NCI-H1417 treated with DMSO at 0.1 percent for 48 hours (cell line): ENCODE data around the gene METTL24.
"Not testable (repeated sequence)": the region's sequence is repeated elsewhere in the genome, so short reads cannot be mapped to it uniquely, and the experiment has no call there.

Experiments
- DNase-seq: peaks from one replicate; lab custom pipeline; 2025; lab: John Stamatoyannopoulos, UW

Gene METTL24

DNA sequence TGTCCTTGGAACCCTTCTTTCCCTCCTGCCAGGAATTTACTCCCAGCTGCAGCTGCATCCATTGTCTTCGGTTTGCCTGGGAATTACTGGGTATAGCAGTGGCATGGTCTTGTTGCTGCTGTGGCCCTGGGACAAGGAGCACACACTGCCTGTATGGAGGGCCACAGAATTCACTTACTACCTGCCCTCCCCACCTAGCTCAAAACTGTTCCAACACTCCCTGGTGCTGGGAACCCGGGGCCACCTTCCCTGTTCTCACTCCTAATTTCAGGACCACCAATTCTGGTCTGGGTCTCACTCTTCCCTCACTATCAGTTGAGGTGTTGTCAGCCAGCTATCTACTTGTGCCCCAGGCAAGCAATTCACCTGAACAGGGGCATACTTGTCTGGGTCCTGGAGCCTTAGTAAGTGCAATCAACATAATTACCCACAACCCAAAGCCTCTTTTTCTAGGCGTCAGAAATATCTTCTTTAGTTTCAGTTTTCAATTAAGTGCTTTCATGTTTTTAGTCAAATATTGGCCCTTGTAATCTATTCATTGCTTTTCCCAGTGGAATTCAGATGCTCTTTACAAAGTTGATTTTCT, 47.2 kb downstream of the METTL24 start:
- no peak for DNase-seq

DNA sequence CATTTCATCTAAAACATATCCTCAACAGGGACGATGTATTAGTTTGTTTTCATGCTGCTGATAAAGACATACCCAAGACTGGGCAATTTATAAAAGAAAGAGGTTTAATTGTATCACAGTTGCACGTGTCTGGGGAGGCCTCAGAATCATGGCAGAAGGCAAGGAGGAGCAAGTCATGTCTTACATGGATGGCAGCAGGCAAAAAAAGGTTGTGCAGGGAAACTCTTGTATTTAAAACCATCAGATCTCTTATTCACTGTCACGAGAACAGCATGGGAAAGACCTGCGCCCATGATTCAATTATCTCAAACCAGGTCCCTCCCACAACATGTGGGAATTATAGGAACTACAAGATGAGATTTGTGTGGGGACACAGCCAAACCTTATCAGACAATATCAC, 48.7 kb downstream of the METTL24 start:
- not testable (repeated sequence) for DNase-seq

DNA sequence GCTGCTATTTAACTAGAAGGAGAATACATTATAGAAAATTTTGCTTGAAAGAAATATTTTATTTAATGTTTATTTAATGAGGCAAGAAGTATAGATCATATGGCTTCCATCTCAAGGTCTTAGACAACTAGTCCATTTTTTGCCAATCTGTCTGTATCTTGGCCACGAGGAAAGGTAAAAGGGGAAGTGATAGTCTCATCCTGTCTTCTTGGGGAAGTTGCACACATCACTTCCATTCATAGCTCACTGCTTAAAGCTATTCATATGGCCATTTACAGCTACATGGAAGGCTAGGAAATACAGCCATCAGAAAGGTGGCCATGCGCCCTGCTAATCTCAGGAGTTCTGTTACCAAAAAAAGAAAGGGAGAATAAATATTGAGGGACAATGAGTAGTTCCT, 50.8 kb downstream of the METTL24 start:
- DNase-seq, result no peak

DNA sequence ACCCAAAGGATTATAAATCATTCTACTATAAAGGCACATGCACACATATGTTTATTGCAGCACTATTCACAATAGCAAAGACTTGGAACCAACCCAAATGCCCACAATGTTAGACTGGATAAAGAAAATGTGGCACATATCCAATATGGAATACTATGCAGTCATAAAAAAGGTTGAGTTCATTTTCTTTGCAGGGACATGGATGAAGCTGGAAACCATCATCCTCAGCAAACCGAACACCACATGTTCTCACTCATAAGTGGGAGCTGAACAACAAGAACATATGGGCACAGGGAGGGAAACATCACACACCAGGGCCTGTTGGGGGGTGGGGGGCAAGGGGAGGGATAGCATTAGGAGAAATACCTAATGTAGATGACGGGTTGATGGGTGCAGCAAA, 52.3 kb downstream of the METTL24 start:
- not testable (repeated sequence) for DNase-seq

DNA sequence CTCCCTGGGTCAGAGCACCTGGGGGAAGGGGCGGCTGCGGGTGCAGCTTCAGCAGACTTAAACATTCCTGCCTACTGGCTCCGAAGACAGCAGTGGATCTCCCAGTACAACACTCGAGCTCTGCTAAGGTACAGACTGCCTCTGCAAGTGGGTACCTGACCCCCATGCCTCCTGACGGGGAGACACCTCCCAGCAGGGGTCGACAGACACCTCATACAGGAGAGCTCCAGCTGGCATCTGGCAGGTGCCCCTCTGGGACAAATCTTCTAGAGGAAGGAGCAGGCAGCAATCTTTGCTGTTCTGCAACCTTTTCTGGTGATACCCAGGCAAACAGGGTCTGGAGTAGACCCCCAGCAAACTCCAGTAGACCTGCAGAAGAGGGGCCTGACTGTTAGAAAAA, 54.5 kb downstream of the METTL24 start:
- not testable (repeated sequence) for DNase-seq

DNA sequence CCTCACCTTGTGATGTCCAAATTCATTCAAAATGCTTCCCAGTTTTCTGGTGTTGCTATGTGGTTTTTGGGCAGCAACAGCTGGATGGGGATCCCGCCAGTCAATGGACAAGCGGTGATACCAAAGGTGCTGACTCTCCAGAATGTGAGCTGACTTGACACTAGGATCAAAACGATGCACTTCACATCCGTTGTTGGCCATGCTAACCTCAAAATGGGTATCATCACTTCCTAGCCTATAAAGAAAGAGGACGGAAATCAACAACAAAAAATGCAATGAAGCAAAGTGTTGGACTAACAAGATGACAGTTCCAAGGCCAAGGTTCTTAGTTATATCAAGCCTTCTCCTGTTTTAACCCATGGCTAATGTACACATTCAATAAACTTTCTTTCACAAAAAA, 59.2 kb downstream of the METTL24 start:
- no peak for DNase-seq

DNA sequence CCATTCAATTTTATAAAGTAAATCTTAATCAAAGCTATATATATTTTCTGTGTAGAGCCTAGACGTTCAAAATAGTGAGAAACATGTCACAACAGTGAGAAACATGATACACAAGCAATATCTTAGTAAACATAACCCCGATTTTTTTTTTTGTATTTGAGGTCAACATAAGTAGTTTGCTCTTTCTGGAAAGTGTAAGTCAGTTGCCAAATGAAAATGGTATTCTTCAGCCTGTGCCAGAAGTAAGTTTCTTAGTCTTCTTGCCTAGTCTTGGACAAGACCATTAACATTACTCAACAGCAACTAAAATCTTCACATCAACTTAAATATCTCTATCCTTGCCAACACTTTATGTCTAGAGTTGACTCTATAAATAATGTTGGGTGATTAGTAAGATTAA, 59.7 kb downstream of the METTL24 start:
- DNase-seq, result no peak

DNA sequence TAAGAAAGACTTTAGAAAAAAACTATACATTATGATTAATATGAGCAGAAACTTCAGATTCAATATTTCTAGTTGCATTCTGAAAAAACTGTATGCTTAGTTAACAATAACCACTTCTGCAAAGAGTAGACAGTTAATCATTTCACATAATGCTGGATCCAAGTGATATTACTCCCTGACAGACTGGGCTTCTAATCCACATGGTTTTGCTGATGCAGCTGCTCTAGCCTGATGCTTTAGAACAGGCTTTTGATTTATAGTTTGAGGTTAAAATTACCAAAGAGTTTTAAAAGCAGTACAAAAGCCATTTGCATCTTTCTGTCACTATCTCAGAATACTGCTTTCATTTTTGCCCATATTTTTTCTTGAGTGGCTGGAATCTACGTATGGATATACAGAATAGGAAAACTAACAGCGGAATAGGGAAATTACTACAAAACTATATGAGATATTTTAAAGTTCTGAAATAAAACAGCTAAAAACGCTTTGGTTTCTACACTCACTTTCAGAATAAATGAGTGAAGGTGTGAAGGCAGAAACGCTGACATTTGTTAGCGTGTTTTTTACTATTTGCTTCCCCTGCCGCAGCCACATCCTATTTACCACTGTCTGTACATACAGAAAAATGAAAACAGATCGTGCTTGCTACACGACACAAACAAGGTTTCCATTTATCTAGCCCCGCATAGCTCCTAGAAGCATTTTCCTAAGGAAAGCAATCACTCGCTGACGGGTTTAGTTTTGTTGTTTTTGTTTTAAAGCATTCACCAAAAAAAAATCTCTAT, 61.7 kb downstream of the METTL24 start:
- no peak for DNase-seq

DNA sequence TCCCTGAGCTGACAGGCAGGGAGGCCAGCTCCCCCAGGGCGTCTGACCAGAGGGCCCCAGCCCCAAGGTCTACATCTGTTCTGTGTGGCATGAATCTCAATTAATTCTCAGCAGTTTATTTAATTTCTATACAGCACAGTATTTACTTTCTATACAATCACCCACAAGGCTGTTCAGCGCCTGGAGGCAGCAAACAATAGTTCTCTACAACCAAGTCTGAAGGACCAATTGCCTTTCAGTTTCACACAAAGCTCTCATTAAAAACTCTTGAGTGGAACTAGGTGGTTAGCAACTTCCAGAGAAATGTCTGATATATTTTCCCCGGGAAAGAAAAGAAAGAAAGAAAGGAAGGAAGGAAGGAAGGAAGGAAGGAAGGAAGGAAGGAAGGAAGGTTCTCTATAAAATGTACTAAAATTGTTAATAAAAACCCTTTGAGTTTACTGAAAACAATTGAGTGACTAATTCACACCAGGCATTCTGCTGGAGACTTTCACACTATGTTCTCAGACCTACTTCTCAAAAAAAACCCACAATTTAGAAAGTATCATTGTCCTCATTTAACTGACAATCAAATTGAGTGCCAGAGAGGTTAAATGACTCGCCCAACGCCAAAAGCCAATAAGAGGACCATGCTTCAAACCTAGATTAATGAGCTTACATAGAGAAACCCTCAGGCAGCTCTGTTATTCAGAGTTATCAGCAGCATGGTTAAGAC, 62.5 kb downstream of the METTL24 start:
- DNase-seq, result peak; percentile 45

DNA sequence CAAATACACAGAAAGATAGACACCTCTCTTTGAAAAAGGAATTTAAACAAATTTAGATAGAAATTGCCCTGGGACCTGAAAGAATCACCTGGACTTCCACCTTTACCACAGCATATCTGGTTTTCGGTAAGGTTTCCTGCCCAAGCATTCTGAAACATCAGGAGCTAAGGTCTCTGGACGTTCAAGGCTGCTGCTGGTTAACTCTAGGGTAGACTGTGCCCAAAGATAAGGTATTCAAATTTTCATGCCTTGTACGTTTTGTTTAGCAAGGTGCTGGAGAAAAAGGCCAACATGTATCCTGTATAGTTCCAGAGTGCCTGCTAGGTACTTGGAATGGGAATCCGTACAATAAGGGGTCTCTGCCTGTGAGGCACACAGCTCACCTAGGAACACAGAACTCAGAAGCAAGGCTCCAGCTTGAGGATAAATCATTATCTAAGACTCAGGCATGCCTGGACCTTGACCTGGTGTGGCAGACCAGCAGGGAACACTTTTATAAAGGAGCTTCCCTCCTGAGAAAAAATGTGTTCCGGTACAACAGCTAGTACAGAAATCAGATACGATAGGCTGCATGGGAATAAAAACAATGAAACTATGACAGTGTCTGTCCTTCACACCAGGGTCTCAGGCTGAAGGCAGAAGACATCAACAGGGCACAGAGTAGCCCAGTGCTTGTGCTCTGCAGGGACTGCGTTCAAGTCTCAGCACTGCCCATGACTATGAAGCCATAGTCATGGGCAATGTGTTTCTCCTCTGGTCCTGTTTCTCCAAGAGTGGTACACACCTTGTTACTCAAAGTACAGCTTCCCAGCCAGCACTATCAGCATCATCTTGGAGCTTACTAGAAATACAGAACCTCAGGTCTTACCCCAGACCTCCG, 70.4 kb downstream of the METTL24 start:
- DNase-seq, result no peak

DNA sequence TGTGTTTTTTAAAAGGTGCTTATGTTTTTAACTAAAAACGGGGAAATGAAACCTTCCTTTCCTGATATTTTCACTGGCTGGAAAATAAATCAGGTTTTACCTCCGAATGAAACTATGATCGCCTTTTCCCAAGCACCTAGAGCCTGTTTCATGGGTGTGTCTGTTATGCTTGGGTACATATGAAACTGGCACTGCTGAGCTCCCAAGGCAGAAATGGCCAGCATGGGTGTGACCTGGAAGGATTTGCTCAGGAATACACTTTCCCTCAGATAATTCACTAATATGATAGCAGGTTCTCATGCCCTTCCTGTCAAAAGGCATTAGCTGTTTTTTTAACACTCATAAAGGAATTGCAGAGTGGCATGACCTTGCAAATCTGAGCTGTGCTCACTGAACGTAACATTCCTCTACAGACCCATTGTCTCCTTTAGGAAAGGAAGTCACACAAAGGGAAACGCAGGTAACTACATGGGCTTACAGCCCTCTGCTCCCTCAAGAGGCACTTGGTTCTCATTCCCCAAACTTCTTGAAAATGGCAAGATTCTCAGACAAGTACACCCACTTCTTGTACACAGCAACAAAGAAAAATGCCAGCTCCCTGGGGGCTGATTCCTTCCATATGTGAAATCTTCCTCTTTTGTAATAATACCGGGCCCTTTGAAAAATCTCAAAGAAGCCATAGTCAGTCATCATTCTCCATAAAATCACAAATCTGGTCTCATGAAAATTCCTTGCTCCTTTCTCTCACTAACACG, 72.7 kb downstream of the METTL24 start:
- no peak for DNase-seq

DNA sequence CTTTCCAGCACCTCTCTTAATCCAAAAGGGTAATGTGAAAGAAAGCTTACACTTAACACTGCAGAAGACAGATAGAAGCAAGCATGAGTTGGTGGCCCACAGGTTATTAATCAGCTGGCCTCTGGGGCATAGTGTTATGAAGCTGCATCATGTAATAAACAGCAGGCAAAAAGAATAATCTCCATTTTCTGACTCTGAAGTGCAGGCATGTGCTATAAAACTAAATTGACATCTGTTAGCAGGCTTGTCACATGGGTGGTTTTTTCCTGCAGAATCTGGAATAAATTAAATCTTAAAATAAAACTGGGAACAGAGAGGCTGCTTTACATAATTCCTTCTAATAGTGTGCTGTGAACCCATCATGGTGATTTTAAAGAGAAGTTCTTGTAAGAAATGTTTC, 73.3 kb downstream of the METTL24 start:
- DNase-seq, result no peak

DNA sequence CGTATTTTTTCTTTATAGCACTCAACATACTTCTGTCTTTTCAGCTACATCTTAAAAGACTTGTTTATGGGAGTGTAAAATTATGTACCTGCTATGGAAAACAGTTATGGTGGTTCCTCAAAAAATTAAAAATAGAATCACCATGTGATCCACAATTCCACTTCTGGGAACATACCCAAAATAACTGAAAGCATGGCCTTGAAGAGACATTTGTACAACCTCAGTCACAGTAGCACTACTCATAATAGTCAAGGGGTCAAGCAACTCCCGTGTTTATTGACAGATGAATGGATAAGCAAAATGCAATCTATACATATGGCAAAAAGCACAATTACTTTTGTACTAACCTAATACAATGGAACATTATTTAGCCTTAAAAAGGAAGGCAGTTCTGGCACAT, 74.5 kb downstream of the METTL24 start:
- no peak for DNase-seq

DNA sequence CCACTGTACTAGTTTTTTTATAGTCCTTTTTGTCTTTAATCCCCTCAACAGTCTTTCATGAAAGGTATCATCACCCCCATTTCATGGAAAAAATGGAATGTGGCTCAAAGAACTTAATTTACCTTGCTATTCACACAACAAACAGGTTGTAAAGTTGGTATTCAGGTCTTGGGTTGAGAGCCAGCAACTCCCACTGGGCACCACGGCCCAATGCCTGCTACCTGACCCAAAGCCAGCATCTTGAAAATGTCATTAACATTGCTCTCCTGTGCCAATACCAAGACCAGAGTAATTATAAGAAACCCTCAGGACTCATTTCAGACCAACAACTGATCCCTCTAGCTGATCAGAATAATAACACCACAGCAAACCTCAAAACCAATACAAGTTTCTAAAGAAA, 75.7 kb downstream of the METTL24 start:
- DNase-seq, result no peak

DNA sequence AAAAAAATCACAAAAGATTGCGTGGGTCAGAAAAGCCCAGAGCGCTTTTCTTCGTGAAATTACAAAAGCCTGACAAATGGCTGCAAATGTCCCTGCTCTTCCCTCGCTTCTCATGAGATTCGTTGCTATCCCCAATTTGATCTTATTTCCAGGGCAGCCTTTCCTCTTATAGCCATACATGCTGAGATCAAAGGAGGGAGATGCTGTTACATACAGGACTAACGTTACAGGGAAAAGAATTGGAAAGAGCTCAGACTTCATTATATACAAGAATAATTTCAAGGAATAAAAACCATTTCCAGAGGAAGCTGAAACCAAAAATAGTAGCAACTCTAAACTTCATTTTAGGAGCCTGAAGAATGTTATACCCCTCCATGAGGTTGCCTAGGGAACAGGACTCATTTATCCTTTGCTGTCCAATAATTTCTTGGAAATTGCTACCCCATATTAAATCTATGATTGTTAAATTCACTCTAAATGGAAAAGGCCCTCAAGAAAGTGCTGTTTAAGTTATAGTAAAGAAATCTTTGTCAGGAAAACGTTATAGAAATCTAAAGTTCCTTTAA, 81.0 kb downstream of the METTL24 start:
- DNase-seq, result no peak

DNA sequence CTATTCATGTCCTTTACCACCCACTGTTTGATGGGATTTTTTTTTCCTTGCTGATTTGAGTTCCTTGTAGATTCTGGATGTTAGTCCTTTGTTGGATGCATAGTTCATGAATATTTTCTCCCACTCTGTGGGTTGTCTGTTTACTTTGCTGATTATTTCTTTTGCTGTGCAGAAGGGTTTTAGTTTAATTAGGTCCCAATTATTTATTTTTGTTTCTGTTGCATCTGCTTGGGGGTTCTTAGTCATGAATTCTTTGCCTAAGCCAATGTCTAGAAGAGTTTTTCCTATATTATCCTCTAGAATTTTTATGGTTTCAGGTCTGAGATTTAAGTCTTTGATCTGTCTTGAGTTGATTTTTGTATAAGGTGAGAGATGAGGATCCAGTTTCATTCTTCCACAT, 85.4 kb downstream of the METTL24 start:
- not testable (repeated sequence) for DNase-seq

DNA sequence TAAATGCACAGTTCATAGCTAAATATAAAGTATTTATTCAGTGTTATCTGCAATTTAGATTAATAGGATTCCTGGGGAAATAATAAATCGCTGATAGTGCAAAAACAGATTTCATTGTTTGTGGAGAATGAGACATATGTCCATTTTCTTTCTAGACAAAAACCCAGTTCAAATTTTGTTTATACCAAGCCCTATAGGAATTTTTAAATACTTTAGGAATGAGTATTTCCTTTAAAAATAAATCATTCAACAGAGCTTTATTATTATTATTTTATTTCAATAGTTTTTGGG, 86.5 kb downstream of the METTL24 start:
- no peak for DNase-seq

DNA sequence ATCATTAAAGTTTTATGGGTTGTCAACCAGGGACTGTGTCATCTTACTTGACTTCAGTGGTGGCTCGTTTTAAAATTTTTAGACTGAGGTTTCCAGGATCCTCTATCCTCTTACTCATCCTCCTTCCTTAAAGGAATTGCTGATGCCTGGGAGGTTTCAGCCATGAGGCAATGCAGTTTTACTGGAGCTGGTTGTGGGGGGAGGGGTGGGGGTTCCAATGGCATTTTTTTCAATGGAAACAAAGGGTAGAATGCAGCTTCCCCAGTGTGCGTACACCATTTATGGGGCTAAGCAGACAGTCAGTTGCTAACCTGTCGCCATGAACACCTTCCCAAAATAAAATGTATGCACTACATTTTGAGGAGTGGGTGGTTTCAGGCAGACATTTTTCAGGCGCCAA, 88.0 kb downstream of the METTL24 start:
- no peak for DNase-seq

DNA sequence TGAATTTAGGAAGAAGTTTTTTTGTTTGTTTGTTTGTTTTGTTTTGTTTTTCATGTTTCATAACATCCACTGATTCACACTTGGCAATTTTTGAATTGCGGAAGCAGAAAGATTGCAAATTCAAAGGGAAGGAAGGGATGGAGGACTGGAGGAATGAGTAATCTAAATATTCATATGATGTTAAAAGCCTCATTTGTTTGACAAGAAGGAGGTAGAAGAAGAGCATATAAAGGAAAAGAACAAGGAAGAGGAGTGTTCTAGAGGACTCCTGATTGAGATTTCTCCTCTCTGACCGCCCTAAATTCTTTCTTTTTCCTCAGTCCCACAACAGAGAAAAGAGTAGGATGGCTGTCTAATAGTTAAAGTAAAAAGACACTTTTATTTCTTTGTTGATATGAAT, 88.5 kb downstream of the METTL24 start:
- no peak for DNase-seq

DNA sequence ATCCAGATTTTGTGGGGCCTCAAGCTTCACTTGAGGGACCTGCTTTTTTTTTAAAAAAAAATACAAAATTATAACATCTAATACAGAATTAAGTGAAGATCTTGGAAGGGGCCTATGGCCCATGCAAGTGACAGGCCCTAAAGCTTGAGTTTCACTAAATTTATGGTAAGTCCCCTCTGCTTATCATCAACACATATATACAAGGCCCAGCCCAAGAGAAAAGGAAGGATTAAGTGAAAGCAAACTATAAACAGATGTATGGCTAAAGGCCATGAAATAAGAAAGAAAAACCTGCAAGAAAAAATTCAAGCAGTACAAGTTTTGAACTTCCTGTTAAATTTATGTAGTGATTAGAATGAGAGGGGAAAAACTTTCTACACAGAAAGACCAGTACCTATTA, 91.2 kb downstream of the METTL24 start:
- DNase-seq, result no peak

DNA sequence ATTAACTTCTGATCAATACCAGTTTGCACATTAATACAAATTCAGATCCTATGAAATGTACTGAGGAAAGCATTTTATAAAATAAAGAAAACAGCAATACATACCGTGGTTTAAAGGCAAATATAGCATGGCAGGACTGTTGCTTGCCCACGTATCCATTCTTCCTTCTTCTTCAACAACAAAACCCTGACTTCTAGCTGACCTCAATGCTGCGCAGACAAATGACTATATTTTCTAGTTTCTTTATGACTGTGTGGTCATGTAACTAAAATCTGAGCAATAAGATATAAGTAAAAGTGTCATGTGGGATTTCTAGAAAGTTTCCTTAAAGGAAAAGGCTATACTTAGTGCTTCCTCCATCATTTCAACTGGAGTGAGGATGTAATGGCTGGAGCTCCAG, 92.9 kb downstream of the METTL24 start:
- no peak for DNase-seq
